GOT3 (cell line): Measurements from ENCODE around the gene SRGAP2B.
"Not testable (repeated sequence)": the region's sequence is repeated elsewhere in the genome, so short reads cannot be mapped to it uniquely, and the experiment has no call there.

ENCODE experiments used
- DNase-seq: peaks from one replicate; lab custom pipeline; 2025; ENCODE audit warnings: mixed read lengths; lab: John Stamatoyannopoulos, UW

The SRGAP2B gene

DNA sequence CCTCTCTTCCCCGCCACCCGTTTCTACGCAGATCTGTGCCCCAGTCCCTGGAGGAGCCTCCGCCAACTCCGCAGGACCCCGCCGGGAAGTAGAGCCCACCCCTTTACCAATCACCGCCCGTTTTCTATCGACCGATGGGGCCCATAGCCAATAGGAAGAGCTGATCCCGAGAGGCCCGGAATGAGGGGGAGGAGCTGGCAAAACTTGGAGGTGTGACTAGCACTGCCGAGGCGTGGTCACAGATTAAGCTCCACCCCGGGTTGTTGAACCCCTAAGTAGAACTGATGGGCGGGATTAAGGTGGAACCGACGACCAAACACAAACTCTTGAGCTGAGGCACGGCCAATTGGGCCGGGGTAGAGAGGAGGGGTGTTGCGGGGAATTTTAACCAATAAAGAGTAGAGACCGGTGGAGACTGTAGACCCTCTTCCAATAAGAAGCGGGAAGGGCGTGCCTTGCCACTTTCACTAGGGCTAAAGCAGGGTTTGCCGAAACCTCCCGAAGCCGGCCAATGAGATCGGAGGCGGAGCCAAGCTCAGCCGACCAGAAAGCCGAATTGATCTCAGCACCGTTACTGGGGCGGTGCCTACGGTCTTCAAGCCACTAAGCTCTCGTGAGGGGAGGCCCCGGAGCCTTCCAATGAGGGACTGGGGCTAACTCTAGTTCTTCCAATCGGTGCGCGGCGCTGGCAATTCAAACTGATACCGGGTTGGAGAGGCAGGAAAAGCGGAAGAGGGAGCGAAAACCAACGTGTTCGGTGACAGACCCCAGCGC is at the start of gene SRGAP2B, which contains the start of gene FAM72D:
Gene SRGAP2B, minus strand, starts transcription at position 45 of the 774 bp plus-strand sequence. CDS start 2,427 bp downstream, outside the sequence.
Gene FAM72D, plus strand, starts transcription at position 691 of the 774 bp plus-strand sequence. CDS start 874 bp downstream, outside the sequence.
- not testable (repeated sequence) for DNase-seq

DNA sequence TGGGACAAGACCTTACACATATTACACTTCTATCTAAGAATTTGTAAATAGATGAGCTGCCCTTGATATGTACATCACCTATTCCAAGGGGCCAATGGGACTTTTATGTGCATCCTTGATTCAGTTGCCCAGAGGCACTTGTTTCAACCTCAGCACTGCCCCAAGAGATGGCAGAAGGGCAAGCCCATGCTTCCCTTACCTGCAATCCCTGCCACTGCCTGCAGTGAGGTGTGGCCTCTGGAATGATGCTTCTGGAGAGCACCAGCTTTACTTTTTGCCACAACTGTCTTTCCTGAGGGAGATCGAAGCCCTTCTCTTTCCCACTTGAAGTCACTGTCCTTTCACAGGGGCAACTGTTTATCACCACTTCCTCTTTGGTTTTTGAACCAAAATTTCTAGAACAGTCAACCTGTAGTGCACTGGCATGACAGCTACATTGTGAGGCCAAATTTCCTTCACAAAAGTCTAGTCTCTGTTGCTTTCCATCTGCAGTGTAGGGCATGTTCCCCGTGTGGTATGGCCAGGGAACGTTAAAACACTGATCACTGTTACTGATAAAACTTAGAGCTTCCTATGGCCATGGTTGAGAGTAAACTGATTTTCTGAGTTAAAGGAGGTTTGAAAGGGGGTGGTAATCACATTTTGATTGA is 49.3 kb upstream of the SRGAP2B start:
- DNase-seq = not testable (repeated sequence)

DNA sequence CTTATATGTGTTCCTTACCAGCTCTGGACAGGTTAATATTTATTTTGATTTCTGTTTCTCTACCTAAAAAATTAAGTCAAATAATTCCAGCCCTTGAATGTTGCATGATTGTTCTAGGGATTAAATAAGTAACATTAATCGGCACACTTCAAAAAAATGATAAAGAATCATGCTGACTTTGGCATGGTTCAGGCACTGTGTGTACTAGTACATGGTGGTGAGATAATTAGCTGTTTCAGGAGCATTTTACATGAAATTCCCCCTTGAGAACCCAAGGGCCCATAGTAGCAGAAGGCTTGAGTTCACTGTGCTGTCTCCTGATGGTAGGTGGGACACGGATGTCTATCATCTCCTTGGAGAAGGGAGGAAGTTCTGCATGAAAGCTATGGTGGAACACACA is 45.4 kb upstream of the SRGAP2B start:
- DNase-seq = not testable (repeated sequence)

DNA sequence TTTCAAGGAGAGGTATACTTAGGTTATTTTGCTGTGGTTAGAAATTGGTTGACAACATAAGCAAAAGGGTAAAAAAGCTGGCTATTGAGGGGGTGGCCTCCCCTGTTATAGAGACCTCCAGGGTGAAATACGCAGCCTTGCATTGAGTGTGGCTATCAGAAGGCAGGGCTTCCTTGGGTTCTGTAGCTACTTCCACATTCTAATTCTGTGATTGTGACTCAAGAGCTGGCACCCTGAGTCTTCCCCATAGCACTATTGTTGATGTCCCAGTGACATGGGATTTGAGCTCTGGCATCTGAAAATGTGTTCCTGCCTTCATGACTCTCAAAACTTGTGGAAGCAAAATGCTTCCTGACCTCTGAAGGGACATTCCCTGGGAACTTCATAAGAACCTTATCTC is 39.3 kb upstream of the SRGAP2B start:
- DNase-seq = not testable (repeated sequence)

- not testable (repeated sequence) for DNase-seq
Observed at GRCh38 chr1:145128697-145129469, 33.8 kb upstream of the SRGAP2B start.

GRCh38 chr1:145127144-145127543 is 32.0 kb upstream of the SRGAP2B start:
- DNase-seq = not testable (repeated sequence)

DNA sequence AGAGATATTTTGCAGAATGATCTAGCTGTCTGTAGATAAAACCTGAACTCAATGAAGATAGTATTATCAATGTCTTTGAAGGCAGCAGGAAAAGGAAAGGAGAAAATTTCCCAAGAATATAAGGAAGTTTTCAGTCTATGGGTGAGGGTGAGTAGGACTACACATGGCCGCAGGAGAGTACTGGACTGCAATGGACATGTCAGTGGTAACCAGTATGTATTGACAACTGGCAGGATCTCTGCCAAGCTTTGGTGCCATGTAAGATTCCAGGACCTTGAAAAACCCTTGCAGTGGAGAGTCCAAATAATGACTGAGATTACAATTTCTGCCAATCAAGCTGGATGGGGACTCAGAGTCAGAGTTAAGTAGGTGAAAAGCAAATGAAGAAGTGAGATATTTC is 30.0 kb upstream of the SRGAP2B start:
- not testable (repeated sequence) for DNase-seq

DNA sequence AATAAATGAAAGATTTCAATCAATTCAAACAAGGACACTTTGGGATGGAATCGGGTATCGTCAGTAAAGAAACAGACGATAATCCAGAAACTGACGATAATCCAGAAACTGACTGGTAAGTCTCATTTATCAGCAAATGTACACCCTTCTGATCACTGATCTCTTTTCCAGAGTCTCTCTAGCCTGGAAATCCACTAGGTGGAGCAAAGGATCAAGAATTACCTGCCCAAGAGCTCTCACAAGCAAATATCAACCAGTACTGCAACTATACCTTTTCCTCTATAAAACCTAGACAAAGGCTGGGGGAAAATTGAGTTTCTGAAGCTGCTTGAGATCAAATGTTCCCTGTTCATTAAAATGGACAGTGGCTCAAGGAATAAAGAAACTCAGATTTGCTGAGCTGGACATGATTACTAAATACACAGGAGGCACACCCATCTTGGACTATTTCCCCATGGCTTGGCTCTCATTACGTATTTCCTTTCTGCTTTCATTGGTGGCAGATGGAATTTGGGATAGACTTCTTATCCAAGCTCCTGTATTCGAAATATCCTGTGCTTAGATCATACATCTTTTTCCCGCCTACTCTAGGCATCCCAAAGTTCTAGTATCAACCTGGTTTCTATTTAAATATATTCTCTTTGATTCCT is 29.0 kb upstream of the SRGAP2B start:
- DNase-seq = not testable (repeated sequence)

- DNase-seq = not testable (repeated sequence)
Observed at GRCh38 chr1:145123062-145123395, 27.9 kb upstream of the SRGAP2B start.

DNA sequence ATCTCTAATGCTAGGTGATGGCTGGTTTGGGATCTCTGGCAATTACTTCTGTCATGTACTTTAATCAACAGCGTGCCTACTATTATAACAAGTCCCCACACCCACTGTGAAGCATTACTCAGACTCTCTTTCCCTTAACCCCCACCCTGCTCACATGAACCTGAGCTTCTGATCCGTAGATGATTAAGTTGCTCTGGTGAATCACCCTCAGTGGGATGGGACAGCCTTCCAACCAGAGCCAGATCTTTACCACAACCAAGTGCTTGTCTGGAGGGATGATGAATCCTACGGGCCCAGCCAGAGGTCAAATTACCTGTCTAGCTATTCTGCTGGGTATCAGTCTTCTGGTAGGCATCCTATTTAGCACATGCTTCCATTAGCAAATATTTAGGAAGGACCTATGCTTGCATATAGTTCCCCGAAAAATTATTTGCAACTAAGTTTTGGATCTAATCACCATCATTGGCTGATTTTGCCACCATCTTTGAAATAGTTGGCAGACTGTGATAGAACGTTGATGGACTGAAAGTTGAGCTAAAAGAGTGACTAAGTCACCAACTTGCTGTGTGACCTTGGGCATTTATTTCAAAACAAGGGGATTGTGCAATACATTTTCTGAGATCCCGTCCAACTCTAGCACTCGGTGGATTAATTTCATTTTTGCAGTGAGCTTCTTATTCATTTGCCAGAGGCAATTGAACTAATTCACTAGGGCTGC is 27.4 kb upstream of the SRGAP2B start:
- DNase-seq = not testable (repeated sequence)

GRCh38 chr1:145119842-145120241 is 24.7 kb upstream of the SRGAP2B start:
- DNase-seq = not testable (repeated sequence)

GRCh38 chr1:145115587-145116493 is 20.7 kb upstream of the SRGAP2B start:
- not testable (repeated sequence) for DNase-seq

- not testable (repeated sequence) for DNase-seq
Observed at GRCh38 chr1:145114560-145115057, 19.5 kb upstream of the SRGAP2B start.

GRCh38 chr1:145112703-145113102 is 17.6 kb upstream of the SRGAP2B start:
- not testable (repeated sequence) for DNase-seq

DNA sequence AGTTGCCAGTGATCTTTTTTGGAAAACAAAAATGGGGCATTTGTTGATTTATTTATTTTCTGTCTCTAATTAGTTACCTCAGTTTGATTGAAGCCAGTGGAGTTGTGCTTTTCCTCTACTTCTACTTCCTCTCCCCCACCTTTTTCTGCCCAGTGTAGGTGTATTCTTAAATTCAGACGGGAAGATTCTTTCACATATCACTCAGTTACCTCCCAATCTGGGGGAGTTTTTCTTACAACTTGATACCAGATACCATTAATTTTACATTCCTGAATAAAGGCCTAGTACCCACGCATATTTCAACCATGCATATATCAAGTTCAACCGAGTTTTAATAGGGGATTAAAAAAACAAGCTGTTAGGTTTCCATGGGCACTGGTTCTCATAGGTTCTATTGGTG is 16.5 kb upstream of the SRGAP2B start:
- not testable (repeated sequence) for DNase-seq

DNA sequence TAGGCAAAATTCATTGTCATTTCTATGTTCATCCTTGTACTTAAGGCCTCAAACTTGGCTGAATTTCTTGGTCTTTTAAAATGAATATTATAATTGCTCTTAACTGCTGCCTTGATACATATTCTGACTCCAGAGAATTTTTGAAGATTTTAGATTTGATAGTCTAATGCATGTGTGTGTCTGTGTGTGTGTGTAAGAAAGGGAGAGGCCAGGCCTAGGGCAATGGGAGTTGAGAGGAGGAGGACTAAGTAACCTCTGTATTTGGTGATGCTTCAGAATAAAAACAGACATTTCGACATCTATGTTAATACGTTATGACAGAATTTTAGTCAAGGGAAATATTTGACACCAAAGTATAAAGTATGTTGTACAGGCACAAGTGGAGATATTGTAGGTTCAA is 8.2 kb upstream of the SRGAP2B start:
- not testable (repeated sequence) for DNase-seq

DNA sequence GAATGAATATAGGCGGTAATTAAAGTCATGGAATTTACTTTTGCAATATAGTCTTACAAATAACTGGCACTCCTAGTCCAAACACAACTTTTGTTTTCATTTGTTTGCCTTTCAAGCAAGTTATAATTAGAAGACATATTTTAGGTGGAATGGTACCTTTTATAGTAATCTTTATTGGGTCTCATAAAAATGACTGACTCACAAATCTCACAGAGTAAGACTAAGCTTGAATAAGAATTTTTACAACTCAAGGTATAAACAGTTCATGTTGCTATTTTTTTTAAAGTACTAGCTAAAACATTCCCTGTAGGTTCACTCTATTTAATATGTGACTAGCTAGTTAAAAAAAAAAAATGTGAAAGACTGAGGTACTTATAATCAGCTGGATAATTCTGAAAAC is 6.6 kb upstream of the SRGAP2B start:
- DNase-seq = not testable (repeated sequence)

GRCh38 chr1:145094655-145095211 is 395 bp downstream of the SRGAP2B start:
- DNase-seq = not testable (repeated sequence)

- not testable (repeated sequence) for DNase-seq
Observed at GRCh38 chr1:145093517-145094149, 1.5 kb downstream of the SRGAP2B start.
